ENCODE data around the gene VIL1. TPM values are rescaled to one million over a fixed set of nuclear protein-coding genes. Genes with fewer than 3 reads are reported as not detected.

The VIL1 gene
- polyA plus RNA-seq, 1 donor (not counting 4 experiments of a cell fraction or from before 2014, with no cell fraction given), result not detected

DNA sequence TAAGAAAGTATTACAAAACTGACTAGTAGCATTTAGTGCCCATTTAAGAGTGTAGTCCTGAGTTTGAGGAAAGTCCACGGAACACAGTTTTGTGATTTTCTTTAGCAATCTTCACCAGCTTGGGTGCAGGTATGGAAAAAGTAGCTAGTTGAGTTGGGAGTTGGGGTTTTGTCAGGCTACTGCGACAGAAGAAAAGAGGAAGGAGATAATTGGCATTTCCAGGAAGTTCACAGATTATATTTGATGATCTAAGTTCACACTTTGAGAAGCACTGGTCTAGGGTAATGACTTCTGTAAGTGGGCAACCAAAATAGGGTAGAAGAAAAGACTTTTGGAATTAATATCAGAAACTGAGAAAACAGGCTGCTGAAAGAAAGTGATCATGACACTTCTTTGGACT, 52.1 kb downstream of the VIL1 start:
- dilution Hi-C loops (cut with MboI; ENCODE audit: extremely low pct_ligation_motif_present, low sequenced_read_pairs), result no loop called here
- Histone ChIP-seq H3K4me1 (ENCODE audit: control insufficient read depth, extremely low read depth, insufficient read depth, low read length) (no peaks in the 10 kb centered on the region), H3K9me1 (ENCODE audit: control insufficient read depth, extremely low read depth, insufficient read depth, low read length) (no peaks in the 10 kb centered on the region), H3K9me3 (ENCODE audit: control insufficient read depth, low read depth, low read length) (no peaks in the 10 kb centered on the region), H3K79me2 (ENCODE audit: control insufficient read depth, insufficient read depth, low read length) (no peaks in the 10 kb centered on the region), H3K4me2 (ENCODE audit: control insufficient read depth, extremely low read depth, insufficient read depth, low read depth, low read length) (no peak overlapping the region), H3K4me3 (ENCODE audit: control insufficient read depth in 2 of 3, extremely low read depth in 1 of 3, insufficient read depth in 2 of 3, low read depth in 1 of 3, low read length in 3 of 3) (no peak overlapping the region), H3K36me3 (ENCODE audit: control insufficient read depth in 2 of 2, extremely low read depth in 1 of 2, insufficient read depth in 2 of 2, low read length in 2 of 2) (no peaks in the 10 kb centered on the region), H3K27me3 (ENCODE audit: control insufficient read depth, extremely low read depth, insufficient read depth, low read length) (no peaks in the 10 kb centered on the region), H2AFZ (ENCODE audit: control insufficient read depth, low read length) (no peak overlapping the region), H4K20me1 (ENCODE audit: control insufficient read depth, extremely low read depth, insufficient read depth, low read length) (no peaks in the 10 kb centered on the region), H3K9ac (ENCODE audit: control insufficient read depth, extremely low read depth, insufficient read depth, low read length) (no peak overlapping the region), H3K27ac (ENCODE audit: control insufficient read depth, insufficient read depth, low read length) (no peak overlapping the region)
- no peak for TF ChIP-seq EZH2 (IDR thresholded peaks at IDR 0.05; ENCODE audit: low read length)
- TF ChIP-seq, protein P1, sequence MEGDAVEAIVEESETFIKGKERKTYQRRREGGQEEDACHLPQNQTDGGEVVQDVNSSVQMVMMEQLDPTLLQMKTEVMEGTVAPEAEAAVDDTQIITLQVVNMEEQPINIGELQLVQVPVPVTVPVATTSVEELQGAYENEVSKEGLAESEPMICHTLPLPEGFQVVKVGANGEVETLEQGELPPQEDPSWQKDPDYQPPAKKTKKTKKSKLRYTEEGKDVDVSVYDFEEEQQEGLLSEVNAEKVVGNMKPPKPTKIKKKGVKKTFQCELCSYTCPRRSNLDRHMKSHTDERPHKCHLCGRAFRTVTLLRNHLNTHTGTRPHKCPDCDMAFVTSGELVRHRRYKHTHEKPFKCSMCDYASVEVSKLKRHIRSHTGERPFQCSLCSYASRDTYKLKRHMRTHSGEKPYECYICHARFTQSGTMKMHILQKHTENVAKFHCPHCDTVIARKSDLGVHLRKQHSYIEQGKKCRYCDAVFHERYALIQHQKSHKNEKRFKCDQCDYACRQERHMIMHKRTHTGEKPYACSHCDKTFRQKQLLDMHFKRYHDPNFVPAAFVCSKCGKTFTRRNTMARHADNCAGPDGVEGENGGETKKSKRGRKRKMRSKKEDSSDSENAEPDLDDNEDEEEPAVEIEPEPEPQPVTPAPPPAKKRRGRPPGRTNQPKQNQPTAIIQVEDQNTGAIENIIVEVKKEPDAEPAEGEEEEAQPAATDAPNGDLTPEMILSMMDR (optimal IDR thresholded peaks at IDR 0.05 in 1 of 3, IDR thresholded peaks at IDR 0.05 in 1 of 3, conservative IDR thresholded peaks at IDR 0.05 in 1 of 3; ENCODE audit: extremely low read depth in 1 of 3, insufficient read depth in 2 of 3, low read length in 3 of 3), result no peak
- FAIRE-seq (no peak), DNase-seq (ENCODE audit: low read depth, low spot score) (no peak)

DNA sequence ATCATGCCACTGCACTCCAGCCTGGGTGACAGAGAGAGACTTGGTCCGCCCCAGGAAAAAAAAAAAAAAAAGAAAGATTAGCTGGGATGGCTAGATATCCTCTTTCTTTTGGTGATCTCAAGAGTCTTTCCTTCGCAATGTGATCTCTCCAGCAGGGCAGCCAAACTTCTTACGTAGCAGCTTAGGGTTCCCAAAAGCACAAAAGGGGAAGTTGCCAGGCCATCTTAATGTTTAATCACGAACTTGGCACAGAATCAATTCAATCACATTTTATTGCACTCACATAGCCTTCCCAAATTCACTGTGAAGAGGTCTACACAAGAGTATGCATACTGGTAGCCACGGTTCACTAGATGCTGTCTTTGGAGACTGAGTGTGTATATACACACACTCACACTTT, 53.1 kb downstream of the VIL1 start:
- Histone ChIP-seq H3K9ac (ENCODE audit: control insufficient read depth, extremely low read depth, insufficient read depth, low read length) (no peak overlapping the region), H3K9me1 (ENCODE audit: control insufficient read depth, extremely low read depth, insufficient read depth, low read length) (no peaks in the 10 kb centered on the region), H4K20me1 (ENCODE audit: control insufficient read depth, extremely low read depth, insufficient read depth, low read length) (no peaks in the 10 kb centered on the region), H3K4me2 (ENCODE audit: control insufficient read depth, extremely low read depth, insufficient read depth, low read depth, low read length) (no peak overlapping the region), H3K36me3 (ENCODE audit: control insufficient read depth in 2 of 2, extremely low read depth in 1 of 2, insufficient read depth in 2 of 2, low read length in 2 of 2) (no peaks in the 10 kb centered on the region), H3K27me3 (ENCODE audit: control insufficient read depth, extremely low read depth, insufficient read depth, low read length) (no peaks in the 10 kb centered on the region), H2AFZ (ENCODE audit: control insufficient read depth, low read length) (no peak overlapping the region), H3K9me3 (ENCODE audit: control insufficient read depth, low read depth, low read length) (no peaks in the 10 kb centered on the region), H3K79me2 (ENCODE audit: control insufficient read depth, insufficient read depth, low read length) (no peaks in the 10 kb centered on the region), H3K4me1 (ENCODE audit: control insufficient read depth, extremely low read depth, insufficient read depth, low read length) (no peaks in the 10 kb centered on the region), H3K4me3 (ENCODE audit: control insufficient read depth in 2 of 3, extremely low read depth in 1 of 3, insufficient read depth in 2 of 3, low read depth in 1 of 3, low read length in 3 of 3) (no peak overlapping the region), H3K27ac (ENCODE audit: control insufficient read depth, insufficient read depth, low read length) (no peak overlapping the region)
- FAIRE-seq, result no peak
- DNase-seq (ENCODE audit: low read depth, low spot score), result no peak
- TF ChIP-seq, protein P1 (optimal IDR thresholded peaks at IDR 0.05 in 1 of 3, IDR thresholded peaks at IDR 0.05 in 1 of 3, conservative IDR thresholded peaks at IDR 0.05 in 1 of 3; ENCODE audit: extremely low read depth in 1 of 3, insufficient read depth in 2 of 3, low read length in 3 of 3), result no peak
- no peak for TF ChIP-seq EZH2 (IDR thresholded peaks at IDR 0.05; ENCODE audit: low read length)
- dilution Hi-C loops (cut with MboI; ENCODE audit: extremely low pct_ligation_motif_present, low sequenced_read_pairs), result no loop called here
